Vagina (tissue), 2 donors: ENCODE results near the gene C16orf92. TPM values are rescaled to one million over a fixed set of nuclear protein-coding genes. Genes with fewer than 3 reads are reported as not detected.

ENCODE experiments used
- DNase-seq, 2 donors: peaks; one replicate each; pipeline ENCODE4 v3.0.0-alpha.2; 2017; ENCODE audit errors: extremely low spot score in 2 of 2
- H3K27ac ChIP-seq: fragments of 200-600 bp; sonication (generic); one replicate; pipeline ENCODE4 v1.5.1; 2019
- H3K27me3 ChIP-seq: fragments of 200-600 bp; sonication (generic); one replicate; pipeline ENCODE4 v1.5.1; 2019
- H3K36me3 ChIP-seq, 2 donors: fragments of 200-600 bp; sonication (generic); one replicate each; pipeline ENCODE4 v1.5.1; 2017 to 2019
- H3K4me1 ChIP-seq: fragments of 200-600 bp; sonication (generic); one replicate; pipeline ENCODE4 v1.5.1; 2019
- H3K4me3 ChIP-seq, 2 donors: fragments of 200-600 bp; sonication (generic); 1 replicate in 1 of 2; 2 replicates in 1 of 2; pipeline ENCODE4 v1.5.1; 2016 to 2019
- H3K9me3 ChIP-seq: fragments of 200-600 bp; sonication (generic); one replicate; pipeline ENCODE4 v1.5.1; 2019
- POLR2A ChIP-seq, 2 donors: fragments of 450-650 bp; IDR thresholded peaks; one replicate each; pipeline ENCODE4 v1.6.1; 2017; ENCODE audit warnings: antibody characterized with exemption in 2 of 2, mild to moderate bottlenecking in 2 of 2, moderate library complexity in 2 of 2
- POLR2AphosphoS5 ChIP-seq, 2 donors: sonication (generic); formaldehyde crosslinking; IDR thresholded peaks; one replicate each; pipeline ENCODE4 v1.9.0; 2017; ENCODE audit warnings: antibody characterized with exemption in 2 of 2, mild to moderate bottlenecking in 2 of 2, low read depth in 1 of 2; ENCODE audit not compliant: insufficient read depth in 1 of 2
- intact Hi-C: fragments of 100-400 bp; cut with DNase I; formaldehyde crosslinking; loops from one replicate; pipeline ENCODE4 v1.15.1; 2023
- total RNA-seq: library from RNA; depleted of rRNA; stranded (reverse); fragments of >200 nt; gene quantifications from one replicate; pipeline ENCODE4 v1.2.3, GENCODE V29; 2016
- TF ChIP-seq, protein P1 (sequence below), 3 experiments: fragments of 450-650 bp in 2 of 3; fragments of 200-600 bp in 1 of 3; sonication (generic) in 1 of 3; IDR thresholded peaks; one replicate each; pipeline ENCODE4 v1.5.1; 2017 to 2019; ENCODE audit warnings: antibody characterized with exemption in 3 of 3, mild to moderate bottlenecking in 2 of 3, moderate library complexity in 2 of 3

The C16orf92 gene
- total RNA-seq, 1 donor from 2014 or later, result not detected

DNA sequence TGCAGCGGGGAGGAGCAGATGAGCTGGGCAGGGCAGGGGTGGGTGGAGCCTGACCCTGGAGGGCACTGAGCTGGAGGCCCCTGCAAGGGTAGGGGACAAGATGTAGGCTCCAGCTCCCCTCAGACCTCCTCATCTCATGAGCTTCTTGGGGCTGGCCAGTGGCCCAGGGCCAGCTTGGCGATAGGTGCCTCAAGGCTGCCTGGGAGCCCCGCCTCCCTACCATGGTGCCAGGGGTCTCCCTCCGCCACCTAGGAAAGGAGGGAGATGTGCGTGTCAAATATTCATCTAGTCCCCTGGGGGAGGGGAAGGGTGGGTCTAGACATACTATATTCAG is 31.5 kb upstream of the C16orf92 start:
- Histone ChIP-seq H3K36me3 (peaks cover 0 to 44% of the 10 kb centered on the region in 2 donors), H3K27ac (no peak overlapping the region)

DNA sequence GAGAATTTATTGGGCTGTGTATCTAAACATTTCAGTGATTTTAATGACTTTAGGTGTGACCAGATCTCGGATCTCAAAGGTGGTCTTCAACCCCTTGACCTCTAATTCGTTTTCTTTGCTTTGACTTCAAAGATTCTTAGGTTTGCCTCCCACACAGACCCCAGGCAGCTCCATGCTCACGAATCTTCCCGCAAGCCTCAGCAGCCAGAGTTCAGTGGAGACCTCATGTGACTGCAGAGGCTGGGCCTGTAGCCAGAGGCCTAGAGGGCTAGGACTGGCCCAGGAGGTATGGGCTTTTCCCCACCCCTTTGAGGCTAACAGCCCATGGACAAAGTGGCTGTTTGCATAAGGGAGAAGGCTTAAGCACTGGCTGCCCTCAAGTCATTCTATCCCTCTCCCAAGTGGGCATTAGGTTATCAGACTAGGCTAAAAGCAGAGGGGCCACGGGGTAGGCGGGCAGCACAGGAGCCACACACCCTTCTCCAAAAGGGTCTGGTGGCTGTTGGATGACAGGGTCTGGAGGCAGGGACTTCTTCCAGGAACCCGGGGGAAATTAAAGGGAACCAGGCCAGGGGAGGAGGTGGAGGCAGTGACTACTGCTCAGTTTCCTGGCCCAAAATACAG is 30.5 kb upstream of the C16orf92 start:
- Histone ChIP-seq H3K36me3 (peaks cover 0 to 36% of the 10 kb centered on the region in 2 donors), H3K27ac (no peak overlapping the region), H3K4me3 (no peak overlapping the region), H3K9me3 (no peaks in the 10 kb centered on the region), H3K27me3 (no peaks in the 10 kb centered on the region), H3K4me1 (peaks cover 24% of the 10 kb centered on the region)
- intact Hi-C loops, result no loop called here
- DNase-seq, result no peak
- TF ChIP-seq POLR2A (IDR thresholded peaks at IDR 0.05), result no peak
- no peak for TF ChIP-seq POLR2AphosphoS5 (IDR thresholded peaks at IDR 0.05; ENCODE audit: insufficient read depth in 1 of 2, low read depth in 1 of 2)
- TF ChIP-seq, protein P1, sequence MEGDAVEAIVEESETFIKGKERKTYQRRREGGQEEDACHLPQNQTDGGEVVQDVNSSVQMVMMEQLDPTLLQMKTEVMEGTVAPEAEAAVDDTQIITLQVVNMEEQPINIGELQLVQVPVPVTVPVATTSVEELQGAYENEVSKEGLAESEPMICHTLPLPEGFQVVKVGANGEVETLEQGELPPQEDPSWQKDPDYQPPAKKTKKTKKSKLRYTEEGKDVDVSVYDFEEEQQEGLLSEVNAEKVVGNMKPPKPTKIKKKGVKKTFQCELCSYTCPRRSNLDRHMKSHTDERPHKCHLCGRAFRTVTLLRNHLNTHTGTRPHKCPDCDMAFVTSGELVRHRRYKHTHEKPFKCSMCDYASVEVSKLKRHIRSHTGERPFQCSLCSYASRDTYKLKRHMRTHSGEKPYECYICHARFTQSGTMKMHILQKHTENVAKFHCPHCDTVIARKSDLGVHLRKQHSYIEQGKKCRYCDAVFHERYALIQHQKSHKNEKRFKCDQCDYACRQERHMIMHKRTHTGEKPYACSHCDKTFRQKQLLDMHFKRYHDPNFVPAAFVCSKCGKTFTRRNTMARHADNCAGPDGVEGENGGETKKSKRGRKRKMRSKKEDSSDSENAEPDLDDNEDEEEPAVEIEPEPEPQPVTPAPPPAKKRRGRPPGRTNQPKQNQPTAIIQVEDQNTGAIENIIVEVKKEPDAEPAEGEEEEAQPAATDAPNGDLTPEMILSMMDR (IDR thresholded peaks at IDR 0.05), result no peak

More for the DNA sequence above, 31.5 kb upstream of the C16orf92 start:
- H3K4me3 ChIP-seq, result no peak overlapping the region
- H3K27me3 ChIP-seq, result no peaks in the 10 kb centered on the region
- H3K9me3 ChIP-seq, result no peaks in the 10 kb centered on the region
- intact Hi-C loops, result no loop called here
- H3K4me1 ChIP-seq, result peaks cover 17% of the 10 kb centered on the region
- no peak for TF ChIP-seq POLR2AphosphoS5 (IDR thresholded peaks at IDR 0.05; ENCODE audit: insufficient read depth in 1 of 2, low read depth in 1 of 2)
- no peak for TF ChIP-seq POLR2A (IDR thresholded peaks at IDR 0.05)
- TF ChIP-seq, protein P1 (IDR thresholded peaks at IDR 0.05), result no peak
- no peak for DNase-seq

DNA sequence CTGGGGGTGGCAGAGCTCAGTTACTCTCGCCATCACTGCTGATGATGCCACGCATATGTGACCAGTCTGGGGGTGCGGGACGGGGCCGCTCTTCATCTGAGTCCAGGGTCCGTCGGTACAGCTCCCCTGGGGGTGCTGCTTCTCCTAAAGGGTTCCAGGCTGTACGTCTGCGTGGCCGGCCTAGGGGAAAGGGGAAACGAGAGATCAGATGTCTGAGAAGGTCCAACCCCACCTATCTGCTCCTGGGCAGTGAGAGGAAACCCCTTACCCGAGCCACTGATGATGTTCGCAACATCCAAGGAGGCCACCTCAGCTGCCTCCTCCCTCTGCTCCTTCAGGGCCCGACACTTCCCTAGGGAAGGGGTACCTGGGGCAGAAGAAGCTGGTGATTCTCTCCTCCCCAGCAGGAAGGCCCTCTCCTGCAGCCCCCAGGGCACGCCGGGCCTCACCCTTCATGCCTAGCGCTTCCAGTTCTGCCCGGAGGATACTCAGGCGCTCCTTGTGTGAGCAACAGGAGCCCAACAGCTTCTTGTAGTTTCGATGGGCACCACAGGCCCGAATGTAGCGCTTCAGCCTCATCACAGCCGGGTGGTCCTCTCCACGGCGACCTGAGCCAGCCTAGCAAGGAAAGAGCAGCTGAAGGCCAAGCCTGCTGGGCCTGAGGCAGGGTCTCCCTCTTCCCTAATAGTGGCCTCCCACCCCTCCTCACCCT is 29.7 kb upstream of the C16orf92 start:
- TF ChIP-seq, protein P1 (IDR thresholded peaks at IDR 0.05), result no peak
- TF ChIP-seq POLR2A (IDR thresholded peaks at IDR 0.05), result no peak
- TF ChIP-seq POLR2AphosphoS5 (IDR thresholded peaks at IDR 0.05; ENCODE audit: insufficient read depth in 1 of 2, low read depth in 1 of 2), result no peak

DNA sequence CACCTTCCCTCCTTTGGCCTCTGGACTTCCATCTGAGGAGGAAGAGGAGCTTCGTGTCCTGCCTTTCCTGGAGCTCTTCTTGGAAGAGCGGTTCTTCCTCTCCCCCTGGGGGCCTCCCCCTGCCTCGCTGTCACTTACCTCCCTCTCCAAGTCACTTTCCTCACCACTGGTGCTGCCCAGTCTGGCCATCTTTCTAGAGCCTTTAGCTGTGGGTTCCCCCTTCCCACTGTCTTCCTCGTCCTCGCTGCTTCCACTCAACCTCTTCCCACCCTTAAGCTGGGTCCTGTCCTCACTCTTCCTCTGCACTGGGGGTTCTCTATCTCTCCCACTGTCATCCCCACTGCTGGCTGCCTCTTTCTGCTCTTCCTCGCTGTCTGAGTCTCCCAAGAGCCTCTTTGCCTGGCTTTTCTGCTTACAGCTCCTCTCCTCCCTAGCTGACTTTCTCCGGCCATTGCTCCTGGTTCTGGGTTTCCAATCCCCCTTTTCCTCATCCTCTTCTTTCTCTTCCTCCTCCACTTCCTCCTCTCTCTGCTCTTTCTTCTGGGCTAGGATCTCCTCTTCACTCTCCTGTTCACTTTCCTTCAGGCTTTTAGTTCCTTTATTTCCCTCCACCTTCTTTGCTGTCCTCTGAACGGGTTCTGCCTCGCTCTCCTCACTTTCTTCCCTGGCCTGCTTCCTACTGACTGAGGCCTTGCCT is 28.9 kb upstream of the C16orf92 start:
- no peaks in the 10 kb centered on the region for H3K27me3 ChIP-seq
- DNase-seq, result no peak
- H3K4me3 ChIP-seq, result peak overlapping the region in 1 of 2 donors; percentile 91
- TF ChIP-seq POLR2AphosphoS5 (IDR thresholded peaks at IDR 0.05; ENCODE audit: insufficient read depth in 1 of 2, low read depth in 1 of 2), result no peak
- H3K27ac ChIP-seq, result peak overlapping the region; percentile 24
- intact Hi-C loops, result loop anchor here (2.0 kb wide), 1 partner anchor 19 kb away; no protein-coding TSS in a partner anchor
- H3K36me3 ChIP-seq, result peaks cover 0 to 29% of the 10 kb centered on the region in 2 donors
- H3K9me3 ChIP-seq, result no peaks in the 10 kb centered on the region
- H3K4me1 ChIP-seq, result peaks cover 24% of the 10 kb centered on the region

More for the DNA sequence above, 29.7 kb upstream of the C16orf92 start:
- Histone ChIP-seq H3K36me3 (peaks cover 0 to 31% of the 10 kb centered on the region in 2 donors), H3K9me3 (no peaks in the 10 kb centered on the region), H3K4me1 (peaks cover 24% of the 10 kb centered on the region), H3K27ac (no peak overlapping the region), H3K27me3 (no peaks in the 10 kb centered on the region), H3K4me3 (no peak overlapping the region)
- DNase-seq, result no peak
- intact Hi-C loops, result no loop called here

DNA sequence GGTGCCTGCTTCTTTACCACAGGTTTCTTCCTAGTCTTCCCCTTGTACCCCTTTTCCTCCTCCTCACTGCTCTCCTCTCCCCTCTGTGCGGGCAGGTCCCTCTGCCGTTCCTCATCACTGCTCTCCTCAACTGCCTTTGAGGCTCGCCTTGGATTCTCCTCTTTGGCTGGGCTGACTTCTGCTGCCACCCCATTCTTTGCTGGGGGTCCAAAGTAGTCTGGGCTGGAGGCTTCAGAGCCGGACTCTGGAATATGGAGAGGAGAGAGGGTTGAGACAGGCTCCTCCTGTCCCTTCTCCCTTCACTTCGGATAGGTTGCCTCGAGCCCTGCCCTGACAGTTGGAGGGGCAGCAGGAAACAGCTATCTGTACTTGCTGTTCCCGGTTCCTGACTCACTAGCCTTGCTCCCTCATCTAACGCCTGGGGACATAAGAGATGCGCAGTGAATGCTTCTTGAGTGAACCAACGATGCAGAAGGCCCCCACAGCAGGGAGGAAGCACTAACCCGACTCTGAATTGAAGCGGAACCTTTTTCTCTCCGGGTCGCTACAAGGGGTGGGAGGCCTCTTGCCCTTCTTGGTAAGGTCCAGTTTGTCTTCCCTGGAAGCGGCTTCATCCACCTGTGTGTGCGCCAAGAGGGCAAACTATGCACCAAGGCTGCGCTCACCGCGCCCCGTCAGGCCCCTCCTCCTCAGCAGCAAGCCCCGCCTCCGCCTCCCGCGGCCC is 28.2 kb upstream of the C16orf92 start:
- TF ChIP-seq POLR2AphosphoS5 (IDR thresholded peaks at IDR 0.05; ENCODE audit: insufficient read depth in 1 of 2, low read depth in 1 of 2), result no peak
- TF ChIP-seq POLR2A (IDR thresholded peaks at IDR 0.05), result no peak
- TF ChIP-seq, protein P1 (IDR thresholded peaks at IDR 0.05), result no peak
- Histone ChIP-seq H3K27ac (peak overlapping the region; percentile 89), H3K27me3 (no peaks in the 10 kb centered on the region), H3K4me1 (peaks cover 24% of the 10 kb centered on the region), H3K9me3 (no peaks in the 10 kb centered on the region), H3K36me3 (peaks cover 0 to 29% of the 10 kb centered on the region in 2 donors), H3K4me3 (peak overlapping the region; percentile 79 to 91)
- intact Hi-C loops, result loop anchor here (2.0 to 5.0 kb wide), 2 partner anchors 20 to 182 kb away; partner anchors contain the start of gene PRRT2
- DNase-seq, result no peak
